Measurements from ENCODE around the gene B4GALT3. TPM values are rescaled to one million over a fixed set of nuclear protein-coding genes. Genes with fewer than 3 reads are reported as not detected.
A peak's percentile ranks its signal among the peaks of the same experiment; 100 is the strongest.

Gene B4GALT3
- total RNA-seq, 2 experiments from 2014 or later, result 45.7 to 49.0 TPM

DNA sequence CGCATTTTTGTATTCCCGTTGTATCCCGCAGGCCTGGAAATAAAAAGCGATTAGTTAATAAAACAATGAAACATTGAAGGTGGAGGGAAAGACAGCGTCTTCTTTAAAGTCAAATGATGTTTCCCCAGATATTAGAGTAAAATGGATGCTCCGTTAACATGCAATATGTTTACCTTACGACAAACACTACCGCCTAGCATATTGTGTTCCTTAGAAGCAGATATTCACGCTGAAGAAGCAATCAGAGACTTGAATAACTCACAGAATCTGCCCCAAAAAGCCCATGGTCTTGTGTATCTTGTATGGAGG is 583 bp upstream of the B4GALT3 start:
- no peaks in the 10 kb centered on the region for H3K9me3 Mint-ChIP-seq
- no peaks in the 10 kb centered on the region for H3K27me3 Mint-ChIP-seq (ENCODE audit: low read depth)
- peak overlapping the region; percentile 96 for H3K27ac Mint-ChIP-seq
- CTCF ChIA-PET, result interaction anchor here (0.9 to 3.3 kb wide), 2 partner anchors 12 to 204 kb away, joined by 3 to 20 read pairs; partner anchors contain the start of gene PPOX
- H3K36me3 Mint-ChIP-seq (ENCODE audit: low read depth), result peaks cover 12% of the 10 kb centered on the region
- peaks cover 66% of the 10 kb centered on the region for H3K4me1 Mint-ChIP-seq (ENCODE audit: low read depth)
- DNase-seq, result no peak
- H3K4me3 Mint-ChIP-seq, result peak overlapping the region; percentile 98
- intact Hi-C loops (cut with micrococcal nuclease), result loop anchor here (1.0 to 2.0 kb wide), 2 partner anchors 12 to 19 kb away; partner anchors contain the start of genes PPOX and USP21

DNA sequence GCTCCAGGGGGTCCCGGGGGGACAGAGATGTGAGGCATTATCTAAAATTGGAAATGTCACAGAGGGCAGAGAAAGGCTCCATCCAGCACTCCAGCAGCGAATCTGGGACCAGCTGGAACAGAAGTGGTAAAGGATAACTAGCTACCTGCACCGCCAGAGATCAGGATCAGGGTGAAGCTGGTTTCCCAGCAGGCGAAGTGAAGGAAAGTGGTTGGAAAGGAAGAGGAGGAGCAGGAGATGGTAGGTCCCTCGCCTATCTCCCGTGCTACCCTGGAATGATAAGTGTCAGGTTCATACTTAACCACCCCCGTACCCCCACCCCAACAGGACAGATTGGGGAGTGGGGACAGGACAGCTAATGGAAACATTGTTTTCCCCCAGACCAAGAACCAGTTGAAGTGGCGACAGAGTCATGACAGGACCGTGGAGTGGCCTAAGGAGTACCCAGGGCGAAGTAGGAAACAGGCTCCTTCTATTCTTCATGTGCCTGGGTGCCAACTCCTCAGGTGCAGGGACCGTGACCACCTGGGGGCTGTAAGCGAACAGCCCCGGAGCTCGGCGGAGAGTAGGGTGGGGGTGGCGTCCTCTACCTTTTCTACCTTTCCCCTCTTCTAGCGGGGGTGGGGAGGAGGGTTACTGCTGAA is 717 bp downstream of the B4GALT3 start:
- Mint-ChIP-seq H3K9me3 (no peaks in the 10 kb centered on the region), H3K4me1 (ENCODE audit: low read depth) (peaks cover 53% of the 10 kb centered on the region), H3K27ac (peak overlapping the region; percentile 96), H3K36me3 (ENCODE audit: low read depth) (peaks cover 19% of the 10 kb centered on the region), H3K4me3 (peak overlapping the region; percentile 98), H3K27me3 (ENCODE audit: low read depth) (no peaks in the 10 kb centered on the region)
- no peak for DNase-seq
- CTCF ChIA-PET, result interaction anchor here (0.8 to 3.3 kb wide), 5 partner anchors 11 to 206 kb away, joined by 3 to 20 read pairs (median 4); partner anchors contain the start of genes PPOX and TOMM40L
- intact Hi-C loops (cut with micrococcal nuclease), result loop anchor here (1.0 to 2.0 kb wide), 2 partner anchors 10 to 18 kb away; partner anchors contain the start of genes PPOX and USP21

DNA sequence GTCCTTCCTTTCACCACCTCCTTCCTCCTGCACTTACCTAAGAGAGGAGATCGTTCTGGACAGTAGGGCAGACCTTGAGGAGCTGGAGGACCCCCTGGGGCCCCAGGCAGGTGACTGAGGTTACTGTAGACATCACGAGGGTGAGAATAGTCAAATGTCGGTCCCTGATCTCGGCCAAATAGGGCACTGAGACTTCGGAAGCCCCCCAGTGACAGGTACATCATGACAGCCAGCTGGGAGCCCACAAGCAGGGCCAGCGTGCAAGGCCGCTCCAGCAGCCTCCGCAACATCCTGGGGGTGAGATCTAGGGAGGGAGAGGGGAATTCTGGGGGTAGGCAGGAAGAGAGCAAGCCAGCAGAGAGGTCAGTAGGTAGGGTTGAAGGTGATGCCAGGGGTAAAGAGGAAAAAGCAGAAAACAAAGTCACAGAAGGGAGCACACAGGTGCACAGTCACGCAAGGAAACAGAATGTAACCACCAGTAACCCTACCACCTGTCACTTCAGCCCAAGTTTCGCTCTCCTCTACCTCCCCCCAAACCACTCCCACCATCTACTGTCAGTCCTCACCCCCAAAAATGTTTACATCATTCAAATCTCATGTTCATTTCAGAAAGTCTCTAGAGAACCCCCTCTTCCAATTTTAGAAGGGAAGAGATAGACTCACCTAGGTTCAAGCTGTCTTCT is 1.4 kb downstream of the B4GALT3 start:
- peak overlapping the region; percentile 96 for H3K27ac Mint-ChIP-seq
- intact Hi-C loops (cut with micrococcal nuclease), result loop anchor here (2.0 kb wide), 1 partner anchor 17 kb away; the partner anchor contains the start of gene USP21
- no peaks in the 10 kb centered on the region for H3K27me3 Mint-ChIP-seq (ENCODE audit: low read depth)
- H3K36me3 Mint-ChIP-seq (ENCODE audit: low read depth), result peaks cover 23% of the 10 kb centered on the region
- no peaks in the 10 kb centered on the region for H3K9me3 Mint-ChIP-seq
- H3K4me3 Mint-ChIP-seq, result peak overlapping the region; percentile 98
- CTCF ChIA-PET, result interaction anchor here (0.8 to 3.3 kb wide), 3 partner anchors 10 to 71 kb away, joined by 4 to 20 read pairs (median 5); partner anchors contain the start of gene PPOX
- DNase-seq, result no peak
- H3K4me1 Mint-ChIP-seq (ENCODE audit: low read depth), result peaks cover 51% of the 10 kb centered on the region

DNA sequence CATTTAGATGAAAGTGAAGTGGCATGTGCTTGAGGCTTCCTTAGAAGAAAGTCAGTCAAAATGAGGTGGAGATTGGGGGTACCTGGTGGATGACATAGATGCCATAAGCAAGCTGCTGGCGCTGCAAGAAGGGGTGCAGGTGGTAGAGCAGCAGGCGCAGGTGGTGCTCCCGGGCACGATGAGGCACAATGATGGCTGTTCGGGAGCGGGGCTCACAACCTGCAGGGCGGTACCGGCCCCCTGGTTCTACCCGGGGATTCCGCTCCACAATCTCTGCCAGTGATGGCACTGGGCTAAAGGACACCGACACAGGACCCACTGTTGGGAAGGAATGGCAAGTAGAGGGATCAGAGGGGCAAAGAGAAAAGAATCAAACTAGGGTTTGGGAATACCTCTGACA is 2.4 kb downstream of the B4GALT3 start:
- Mint-ChIP-seq H3K27me3 (ENCODE audit: low read depth) (no peaks in the 10 kb centered on the region), H3K9me3 (no peaks in the 10 kb centered on the region), H3K36me3 (ENCODE audit: low read depth) (peaks cover 23% of the 10 kb centered on the region), H3K4me3 (no peak overlapping the region), H3K27ac (no peak overlapping the region), H3K4me1 (ENCODE audit: low read depth) (peaks cover 42% of the 10 kb centered on the region)
- DNase-seq, result no peak
- intact Hi-C loops (cut with micrococcal nuclease), result no loop called here
- CTCF ChIA-PET, result interaction anchor here (3.3 kb wide), 1 partner anchor 9 kb away, joined by 20 read pairs; the partner anchor contains the start of gene PPOX

DNA sequence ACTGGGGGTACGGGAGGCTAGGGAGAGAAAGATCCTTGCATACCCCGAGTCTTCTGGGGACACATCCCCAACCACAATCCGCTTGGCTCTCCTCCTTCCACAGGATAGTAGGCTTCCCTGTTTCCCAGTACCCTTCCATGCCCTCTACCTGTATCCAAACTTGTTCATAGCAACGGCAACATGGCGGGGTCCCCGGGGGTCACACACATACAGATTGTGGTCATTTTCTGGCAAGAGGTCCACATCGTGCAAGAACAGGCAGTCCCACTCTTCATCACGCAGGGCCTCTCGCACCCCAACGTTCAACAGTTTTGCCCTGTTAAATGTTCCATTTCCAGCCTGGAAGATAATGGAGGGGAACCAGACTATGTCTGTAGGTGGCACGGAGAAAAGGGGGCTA is 3.6 kb downstream of the B4GALT3 start:
- CTCF ChIA-PET, result interaction anchor here (0.7 kb wide), 1 partner anchor 176 kb away, joined by 3 read pairs; no protein-coding TSS in a partner anchor
- Mint-ChIP-seq H3K36me3 (ENCODE audit: low read depth) (peaks cover 23% of the 10 kb centered on the region), H3K9me3 (no peaks in the 10 kb centered on the region), H3K4me3 (no peak overlapping the region), H3K4me1 (ENCODE audit: low read depth) (peaks cover 42% of the 10 kb centered on the region), H3K27ac (peak overlapping the region; percentile 48), H3K27me3 (ENCODE audit: low read depth) (no peaks in the 10 kb centered on the region)
- intact Hi-C loops (cut with micrococcal nuclease), result no loop called here
- no peak for DNase-seq

DNA sequence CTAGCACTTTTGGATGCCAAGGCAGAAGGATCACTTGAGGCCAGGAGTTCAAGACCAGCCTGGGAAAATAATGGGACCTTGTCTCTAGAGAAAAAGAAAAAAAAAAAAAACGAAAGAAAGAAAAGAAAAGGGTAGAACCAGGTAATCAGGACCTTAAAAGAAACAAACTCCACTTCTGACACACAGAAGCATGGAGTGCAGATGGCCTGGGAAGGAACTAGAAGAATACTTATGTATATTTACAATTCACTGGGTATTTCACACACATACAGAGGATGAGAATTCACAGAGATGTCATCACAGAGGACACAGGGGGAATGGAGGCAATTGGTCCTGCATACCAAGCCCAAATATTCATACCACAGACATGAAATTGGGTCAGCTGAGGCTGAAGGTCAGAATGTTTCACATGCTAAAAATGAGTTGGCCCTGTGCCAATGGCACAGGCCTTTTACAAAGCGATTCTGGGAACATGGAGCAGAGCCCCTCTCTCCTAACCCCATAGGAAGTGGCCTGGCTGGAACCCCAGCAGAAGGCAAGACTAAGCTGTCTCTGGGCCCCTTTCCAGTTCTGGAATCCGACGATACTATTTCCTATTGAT is 4.4 kb downstream of the B4GALT3 start:
- Mint-ChIP-seq H3K36me3 (ENCODE audit: low read depth) (peaks cover 23% of the 10 kb centered on the region), H3K4me1 (ENCODE audit: low read depth) (peaks cover 42% of the 10 kb centered on the region), H3K27me3 (ENCODE audit: low read depth) (no peaks in the 10 kb centered on the region), H3K9me3 (no peaks in the 10 kb centered on the region), H3K27ac (peak overlapping the region; percentile 48), H3K4me3 (no peak overlapping the region)
- intact Hi-C loops (cut with micrococcal nuclease), result no loop called here
- DNase-seq, result no peak
- CTCF ChIA-PET, result interaction anchor here (1.1 kb wide), 1 partner anchor 53 kb away, joined by 5 read pairs; the partner anchor contains the start of gene TOMM40L

DNA sequence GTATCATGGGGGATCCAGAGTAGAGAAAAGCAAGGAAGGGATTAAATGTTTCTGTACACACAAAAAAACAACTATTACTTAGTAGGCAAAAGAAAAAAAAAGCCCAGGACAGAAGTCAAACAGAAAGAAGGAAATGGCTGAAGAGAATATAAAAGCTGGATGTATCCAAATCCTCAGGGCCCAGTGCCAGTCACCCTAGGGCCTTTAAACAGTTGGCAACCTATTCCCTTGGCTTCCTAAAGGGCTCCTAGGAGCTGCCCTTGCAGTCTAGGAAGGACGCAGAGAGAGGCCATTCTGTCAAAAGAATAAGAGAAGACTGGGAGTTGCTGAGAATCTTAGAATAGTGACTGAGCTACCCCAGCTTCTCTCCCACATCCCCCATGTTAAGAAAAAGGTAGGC is 5.0 kb downstream of the B4GALT3 start:
- CTCF ChIA-PET, result interaction anchor here (1.1 kb wide), 1 partner anchor 54 kb away, joined by 5 read pairs; the partner anchor contains the start of gene TOMM40L
- peaks cover 40% of the 10 kb centered on the region for H3K4me1 Mint-ChIP-seq (ENCODE audit: low read depth)
- peaks cover 23% of the 10 kb centered on the region for H3K36me3 Mint-ChIP-seq (ENCODE audit: low read depth)
- no peaks in the 10 kb centered on the region for H3K27me3 Mint-ChIP-seq (ENCODE audit: low read depth)
- DNase-seq, result no peak
- no peaks in the 10 kb centered on the region for H3K9me3 Mint-ChIP-seq
- intact Hi-C loops (cut with micrococcal nuclease), result no loop called here
- H3K4me3 Mint-ChIP-seq, result no peak overlapping the region
- peak overlapping the region; percentile 43 for H3K27ac Mint-ChIP-seq

DNA sequence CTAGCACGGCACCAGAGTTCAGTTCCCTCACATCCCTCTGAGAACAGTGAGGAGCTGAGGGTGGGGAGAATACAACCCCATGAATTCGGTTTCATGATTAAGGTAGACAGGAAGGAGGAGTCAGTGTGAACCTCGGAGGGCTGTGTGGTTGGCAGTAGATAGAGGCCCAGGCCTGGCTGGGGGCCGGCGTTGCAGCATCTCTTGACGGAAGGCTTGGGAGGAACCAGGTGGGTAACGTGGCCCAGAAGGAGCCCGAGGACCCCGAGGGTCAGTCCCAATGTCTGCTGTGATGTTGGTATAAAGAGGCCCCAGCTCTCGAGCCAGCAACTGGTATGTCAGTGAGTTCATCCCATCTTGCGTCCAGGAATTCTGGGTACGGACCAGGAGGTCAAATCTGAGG is 5.6 kb downstream of the B4GALT3 start:
- DNase-seq, result no peak
- Mint-ChIP-seq H3K4me3 (no peak overlapping the region), H3K36me3 (ENCODE audit: low read depth) (peaks cover 23% of the 10 kb centered on the region), H3K9me3 (no peaks in the 10 kb centered on the region), H3K27ac (no peak overlapping the region), H3K4me1 (ENCODE audit: low read depth) (peaks cover 46% of the 10 kb centered on the region), H3K27me3 (ENCODE audit: low read depth) (no peaks in the 10 kb centered on the region)
- CTCF ChIA-PET, result interaction anchor here (1.0 to 1.1 kb wide), 2 partner anchors 10 to 55 kb away, joined by 4 to 5 read pairs; partner anchors contain the start of gene TOMM40L
- intact Hi-C loops (cut with micrococcal nuclease), result no loop called here

DNA sequence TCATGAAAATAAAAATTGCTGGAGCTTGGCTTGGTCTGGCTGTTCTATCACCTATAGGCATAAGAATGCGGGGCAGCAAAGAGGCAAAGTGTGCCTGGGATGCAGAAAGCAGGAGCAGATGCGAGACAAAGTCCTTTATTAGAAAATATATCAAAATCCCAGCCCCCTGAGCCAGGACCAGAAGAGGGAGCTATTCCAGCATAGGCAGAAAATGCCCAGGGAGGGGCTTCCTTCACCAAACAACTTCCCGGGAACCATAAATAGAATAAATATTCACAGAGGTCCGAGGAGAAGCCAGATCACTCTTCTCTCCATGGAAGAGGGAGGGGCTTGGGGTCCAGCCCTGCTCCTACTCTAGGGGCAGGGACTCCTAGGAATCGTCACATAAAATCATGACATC is 6.1 kb downstream of the B4GALT3 start:
- CTCF ChIA-PET, result interaction anchor here (1.0 kb wide), 1 partner anchor 9 kb away, joined by 4 read pairs; no protein-coding TSS in a partner anchor
- Mint-ChIP-seq H3K27ac (peak overlapping the region; percentile 10), H3K9me3 (no peaks in the 10 kb centered on the region), H3K4me3 (no peak overlapping the region), H3K36me3 (ENCODE audit: low read depth) (peaks cover 20% of the 10 kb centered on the region), H3K27me3 (ENCODE audit: low read depth) (no peaks in the 10 kb centered on the region), H3K4me1 (ENCODE audit: low read depth) (peaks cover 41% of the 10 kb centered on the region)
- intact Hi-C loops (cut with micrococcal nuclease), result no loop called here
- no peak for DNase-seq

DNA sequence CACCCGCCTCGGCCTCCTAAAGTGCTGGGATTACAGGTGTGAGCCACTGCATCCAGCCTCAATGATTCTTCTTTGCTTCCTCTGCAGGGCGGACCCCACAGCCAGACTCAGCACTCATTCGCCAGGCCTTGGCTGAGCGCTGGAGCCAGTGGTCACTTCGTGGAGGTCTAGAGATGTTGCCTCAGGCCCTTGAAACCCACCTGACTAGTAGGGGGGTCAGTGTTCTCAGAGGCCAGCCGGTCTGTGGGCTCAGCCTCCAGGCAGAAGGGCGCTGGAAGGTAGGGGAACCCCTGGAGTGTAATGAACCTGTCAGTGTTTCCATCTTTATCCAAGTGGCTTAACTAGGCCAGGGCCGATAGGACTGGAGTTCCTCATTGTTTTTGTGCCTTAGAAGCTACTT is 8.4 kb downstream of the B4GALT3 start:
- Mint-ChIP-seq H3K4me3 (no peak overlapping the region), H3K27ac (no peak overlapping the region), H3K27me3 (ENCODE audit: low read depth) (no peaks in the 10 kb centered on the region), H3K36me3 (ENCODE audit: low read depth) (peaks cover 16% of the 10 kb centered on the region), H3K4me1 (ENCODE audit: low read depth) (peaks cover 34% of the 10 kb centered on the region), H3K9me3 (no peaks in the 10 kb centered on the region)
- intact Hi-C loops (cut with micrococcal nuclease), result loop anchor here (5.0 kb wide), 1 partner anchor 213 kb away; no protein-coding TSS in a partner anchor
- DNase-seq, result no peak
- CTCF ChIA-PET, result interaction anchor here (0.6 to 0.8 kb wide), 2 partner anchors 11 to 12 kb away, joined by 3 read pairs; no protein-coding TSS in a partner anchor

DNA sequence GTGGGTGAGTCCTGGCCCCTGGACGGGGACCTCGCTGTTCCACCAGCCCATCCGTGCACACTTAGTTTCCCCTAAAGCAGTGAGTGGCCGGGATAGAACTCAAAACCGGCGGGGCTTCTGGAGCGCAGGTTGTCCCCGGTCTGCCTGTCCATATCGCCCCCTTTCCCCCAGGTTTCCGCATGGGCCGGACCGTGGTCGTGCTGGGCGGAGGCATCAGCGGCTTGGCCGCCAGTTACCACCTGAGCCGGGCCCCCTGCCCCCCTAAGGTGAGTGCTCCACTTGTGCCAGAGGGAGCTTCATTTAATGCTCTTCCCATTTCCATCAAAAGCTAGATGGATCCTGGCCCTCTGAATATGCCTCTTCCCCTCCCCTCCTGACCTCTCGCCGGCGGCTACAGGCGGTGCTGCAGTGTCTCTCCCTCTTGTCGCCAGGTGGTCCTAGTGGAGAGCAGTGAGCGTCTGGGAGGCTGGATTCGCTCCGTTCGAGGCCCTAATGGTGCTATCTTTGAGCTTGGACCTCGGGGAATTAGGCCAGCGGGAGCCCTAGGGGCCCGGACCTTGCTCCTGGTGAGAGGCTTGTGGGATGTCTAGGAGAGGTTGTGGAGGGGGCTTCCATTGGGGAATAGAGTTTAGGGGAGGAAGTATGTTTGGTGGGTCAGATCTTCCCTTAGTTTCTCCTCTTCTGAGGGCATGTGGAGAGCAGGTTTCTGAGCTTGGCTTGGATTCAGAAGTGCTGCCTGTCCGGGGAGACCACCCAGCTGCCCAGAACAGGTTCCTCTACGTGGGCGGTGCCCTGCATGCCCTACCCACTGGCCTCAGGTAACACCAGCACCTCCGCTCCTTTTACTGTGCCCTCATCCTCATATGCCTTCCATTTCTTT is 10.4 kb downstream of the B4GALT3 start:
- CTCF ChIA-PET, result interaction anchor here (0.8 to 3.8 kb wide), 15 partner anchors 9 to 216 kb away, joined by 3 to 22 read pairs (median 8); partner anchors contain the start of genes B4GALT3, DEDD, TOMM40L and UFC1
- H3K9me3 Mint-ChIP-seq, result no peaks in the 10 kb centered on the region
- H3K4me3 Mint-ChIP-seq, result peak overlapping the region; percentile 87
- H3K27ac Mint-ChIP-seq, result peak overlapping the region; percentile 87
- H3K27me3 Mint-ChIP-seq (ENCODE audit: low read depth), result no peaks in the 10 kb centered on the region
- intact Hi-C loops (cut with micrococcal nuclease), result loop anchor here (1.0 to 5.0 kb wide), 7 partner anchors 10 to 215 kb away; partner anchors contain the start of genes B4GALT3, DEDD and NDUFS2
- DNase-seq, result no peak
- peaks cover 17% of the 10 kb centered on the region for H3K36me3 Mint-ChIP-seq (ENCODE audit: low read depth)
- peaks cover 43% of the 10 kb centered on the region for H3K4me1 Mint-ChIP-seq (ENCODE audit: low read depth)

All from activated naive CD4-positive, alpha-beta T cell treated with anti-CD3 and anti-CD28 coated beads for 36 hours (primary cell).